Thyroid gland (tissue), 4 donors: ENCODE data around the gene ANKRD10.

ENCODE experiments used
- POLR2A ChIP-seq, 2 donors: fragments of 450-650 bp; IDR thresholded peaks; one replicate each; pipeline ENCODE4 v1.6.1; 2017; ENCODE audit warnings: antibody characterized with exemption in 2 of 2, mild to moderate bottlenecking in 2 of 2, moderate library complexity in 1 of 2
- TF ChIP-seq, protein P1 (sequence below), 6 experiments: fragments of 200-600 bp in 3 of 6; fragments of 450-650 bp in 3 of 6; sonication (generic) in 3 of 6; IDR thresholded peaks; one replicate each; pipeline ENCODE4 v1.5.1; 2016 to 2019; ENCODE audit warnings: antibody characterized with exemption in 6 of 6, mild to moderate bottlenecking in 2 of 6, inconsistent platforms in 1 of 6, moderate library complexity in 1 of 6

GRCh38 chr13:110855363-110855762, 59.5 kb downstream of the ANKRD10 start:
- TF ChIP-seq POLR2A (IDR thresholded peaks at IDR 0.05), result no peak
- TF ChIP-seq, protein P1, sequence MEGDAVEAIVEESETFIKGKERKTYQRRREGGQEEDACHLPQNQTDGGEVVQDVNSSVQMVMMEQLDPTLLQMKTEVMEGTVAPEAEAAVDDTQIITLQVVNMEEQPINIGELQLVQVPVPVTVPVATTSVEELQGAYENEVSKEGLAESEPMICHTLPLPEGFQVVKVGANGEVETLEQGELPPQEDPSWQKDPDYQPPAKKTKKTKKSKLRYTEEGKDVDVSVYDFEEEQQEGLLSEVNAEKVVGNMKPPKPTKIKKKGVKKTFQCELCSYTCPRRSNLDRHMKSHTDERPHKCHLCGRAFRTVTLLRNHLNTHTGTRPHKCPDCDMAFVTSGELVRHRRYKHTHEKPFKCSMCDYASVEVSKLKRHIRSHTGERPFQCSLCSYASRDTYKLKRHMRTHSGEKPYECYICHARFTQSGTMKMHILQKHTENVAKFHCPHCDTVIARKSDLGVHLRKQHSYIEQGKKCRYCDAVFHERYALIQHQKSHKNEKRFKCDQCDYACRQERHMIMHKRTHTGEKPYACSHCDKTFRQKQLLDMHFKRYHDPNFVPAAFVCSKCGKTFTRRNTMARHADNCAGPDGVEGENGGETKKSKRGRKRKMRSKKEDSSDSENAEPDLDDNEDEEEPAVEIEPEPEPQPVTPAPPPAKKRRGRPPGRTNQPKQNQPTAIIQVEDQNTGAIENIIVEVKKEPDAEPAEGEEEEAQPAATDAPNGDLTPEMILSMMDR (IDR thresholded peaks at IDR 0.05), result no peak
